IMR-90 (cell line): Measurements from ENCODE around the gene DHX9.

Source experiments
- BHLHE40 ChIP-seq: fragments of 150-350 bp; IDR thresholded peaks from 2 replicates; pipeline ENCODE4 v1.6.1; 2016; ENCODE audit warnings: mild to moderate bottlenecking, low read depth, low read length
- CEBPB ChIP-seq: IDR thresholded peaks from 2 replicates; pipeline ENCODE4 v1.6.1; 2012; ENCODE audit warnings: low read depth, low read length, improper control_type of control experiment
- CHD1 ChIP-seq: IDR thresholded peaks from 2 replicates; pipeline ENCODE4 v1.6.1; 2012; ENCODE audit warnings: low read depth, low read length, improper control_type of control experiment
- CTCF ChIP-seq: conservative IDR thresholded peaks from 2 replicates; pipeline ENCODE4 v1.5.1; 2012; ENCODE audit warnings: mild to moderate bottlenecking, low read depth, low read length, improper control_type of control experiment
- FOS ChIP-seq: fragments of 150-350 bp; IDR thresholded peaks from 2 replicates; pipeline ENCODE4 v1.6.1; 2016; ENCODE audit warnings: low read depth, low read length
- POLR2A ChIP-seq: IDR thresholded peaks from 2 replicates; pipeline ENCODE4 v1.6.1; 2012; ENCODE audit warnings: mild to moderate bottlenecking, low read depth, low read length
- RAD21 ChIP-seq: IDR thresholded peaks from 2 replicates; pipeline ENCODE4 v1.6.1; 2012; ENCODE audit warnings: low read length, improper control_type of control experiment

GRCh38 chr1:182861994-182862393 lies 22.8 kb downstream of the DHX9 start:
- TF ChIP-seq BHLHE40: no peak
- no peak for TF ChIP-seq CTCF
- TF ChIP-seq FOS: no peak
- no peak for TF ChIP-seq CEBPB
- TF ChIP-seq POLR2A: no peak
- TF ChIP-seq CHD1: no peak
- TF ChIP-seq RAD21: no peak
